Kidney (tissue), 14 donors: ENCODE data around the gene AQP3. TPM values are rescaled to one million over a fixed set of nuclear protein-coding genes. Genes with fewer than 3 reads are reported as not detected.
A peak's percentile ranks its signal among the peaks of the same experiment; 100 is the strongest.

Source experiments
- DNase-seq, 5 donors: peaks; one replicate each; pipeline ENCODE4 v3.0.0-alpha.2; 2013 to 2020
- FAIRE-seq: peaks from 2 replicates; lab custom pipeline; 2012; peaks lifted over from hg19 to GRCh38; lab: Jason Lieb, UNC
- H3K27ac ChIP-seq, 2 donors: one replicate each; pipeline ENCODE4 v1.7.0; 2013; ENCODE audit warnings: low read depth in 2 of 2, low read length in 2 of 2, inconsistent platforms in 1 of 2
- H3K27me3 ChIP-seq: one replicate; pipeline ENCODE4 v1.7.1; 2013; ENCODE audit warnings: low read length, inconsistent platforms; ENCODE audit not compliant: control insufficient read depth, insufficient read depth
- H3K36me3 ChIP-seq, 3 donors: one replicate each; pipeline versions ENCODE4 v1.7.0 to v1.7.1; 2013; ENCODE audit warnings: low read length in 3 of 3, control low read depth in 1 of 3, inconsistent platforms in 1 of 3; ENCODE audit not compliant: insufficient read depth in 3 of 3, control insufficient read depth in 2 of 3
- H3K4me1 ChIP-seq, 3 donors: one replicate each; pipeline versions ENCODE4 v1.7.0 to v1.7.1; 2013; ENCODE audit warnings: low read length in 3 of 3, inconsistent platforms in 1 of 3, low read depth in 1 of 3; ENCODE audit not compliant: control insufficient read depth in 2 of 3, insufficient read depth in 2 of 3
- H3K4me3 ChIP-seq, 3 donors: one replicate each; pipeline versions ENCODE4 v1.7.0 to v1.8.1; 2013; ENCODE audit warnings: low read length in 3 of 3, control low read depth in 1 of 3, inconsistent platforms in 1 of 3
- H3K9ac ChIP-seq, 3 donors: one replicate each; pipeline versions ENCODE4 v1.7.0 to v1.7.1; 2013; ENCODE audit warnings: low read length in 3 of 3, control low read depth in 1 of 3, inconsistent platforms in 1 of 3
- H3K9me3 ChIP-seq, 3 donors: one replicate each; pipeline versions ENCODE4 v1.7.0 to v1.7.1; 2013; ENCODE audit warnings: low read length in 3 of 3, control low read depth in 1 of 3, inconsistent platforms in 1 of 3; ENCODE audit not compliant: control insufficient read depth in 2 of 3, insufficient read depth in 1 of 3
- intact Hi-C: fragments of 100-400 bp; cut with DNase I; formaldehyde crosslinking; loops from one replicate; pipeline ENCODE4 v1.11.1; 2022
- polyA plus RNA-seq: library from polyadenylated mRNA; stranded (reverse); fragments of 350-450 nt; fragmentation: Illumina TruSeq; extraction: RNeasy Lipid Tissue Mini Kit (QIAGEN cat#74804); gene quantifications from one replicate; pipeline ENCODE4 v1.2.3, GENCODE V29; 2014; ENCODE audit warnings: low read depth, low replicate concordance; ENCODE audit not compliant: insufficient read depth
- total RNA-seq: library from RNA; stranded (reverse); fragmentation: NEBNext Ultra II Directional; extraction: Animal tissue kit (Norgen Biotek cat#: 25700); gene quantifications from one replicate; pipeline ENCODE4 v1.2.1, GENCODE V29; 2021
- TF ChIP-seq, protein P1 (sequence below): IDR thresholded peaks from 3 replicates; pipeline ENCODE4 v1.5.1; 2012; ENCODE audit warnings: mild to moderate bottlenecking, moderate library complexity, borderline replicate concordance; ENCODE audit not compliant: insufficient read depth; ENCODE audit errors: extremely low read depth
- donor health status: control.
- donor health status: control.
- donor health status: control.
- donor health status: control.
- donor health status: control.
- donor health status: DM: yes; HTN: yes; CAD: no.
- donor health status: Normal renal cell carcinoma (clear cell type).

AQP3 gene
- total and polyA plus RNA-seq, 2 donors from 2014 or later = 135 to 401 TPM

DNA sequence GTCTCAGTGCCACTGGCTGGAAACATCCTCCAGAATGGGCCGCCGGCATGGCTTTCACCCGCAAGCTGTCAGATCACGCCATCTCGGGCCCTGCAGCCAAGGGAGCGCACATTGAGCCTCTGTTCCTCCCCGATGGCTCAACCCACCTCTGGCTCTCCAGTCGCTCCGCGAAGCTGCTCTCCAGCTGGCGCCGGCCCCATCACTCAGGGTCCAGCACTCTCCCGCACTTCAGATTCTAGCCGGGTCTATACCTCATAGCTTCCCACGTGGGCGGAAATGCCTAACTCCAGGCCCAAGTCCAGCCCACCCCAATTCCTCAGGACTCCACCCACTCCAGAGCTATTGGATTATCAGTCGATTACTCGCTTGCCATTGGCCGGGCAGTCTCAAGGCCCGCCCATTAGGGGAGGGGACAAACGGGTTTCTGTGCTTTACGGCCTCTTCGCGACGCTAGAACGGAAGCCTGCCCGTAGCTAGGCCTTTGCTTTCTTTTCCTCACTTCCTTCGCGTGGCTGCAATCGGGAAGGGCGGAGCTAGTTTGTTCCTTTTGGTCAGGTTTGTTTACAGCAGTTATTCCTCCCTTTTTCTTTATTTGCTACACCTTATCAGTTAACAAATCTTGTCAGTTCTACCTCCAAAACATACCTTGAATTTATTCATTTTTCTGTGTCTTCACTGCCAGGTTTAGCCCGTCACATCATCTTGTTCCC, 26.4 kb upstream of the AQP3 start, which contains the start of gene NOL6:
NOL6 (minus strand) TSS at position 282 of the 710 bp plus-strand sequence; CDS start at position 200, 82 bp downstream.
- no peaks in the 10 kb centered on the region for H3K9me3 ChIP-seq
- peak within 1 kb of the TSS in 1 of 2 donors; percentile 80 for H3K27ac ChIP-seq
- H3K4me1 ChIP-seq = peaks cover 0 to 7% (median 4%) of the 10 kb centered on the region in 3 donors
- FAIRE-seq (peak; percentile 99), DNase-seq (peak; percentile 98 to 100 (median 99))
- peak within 1 kb of the TSS; percentile 74 to 90 (median 78) for H3K9ac ChIP-seq
- no peaks in the 10 kb centered on the region for H3K27me3 ChIP-seq
- TF ChIP-seq, protein P1, sequence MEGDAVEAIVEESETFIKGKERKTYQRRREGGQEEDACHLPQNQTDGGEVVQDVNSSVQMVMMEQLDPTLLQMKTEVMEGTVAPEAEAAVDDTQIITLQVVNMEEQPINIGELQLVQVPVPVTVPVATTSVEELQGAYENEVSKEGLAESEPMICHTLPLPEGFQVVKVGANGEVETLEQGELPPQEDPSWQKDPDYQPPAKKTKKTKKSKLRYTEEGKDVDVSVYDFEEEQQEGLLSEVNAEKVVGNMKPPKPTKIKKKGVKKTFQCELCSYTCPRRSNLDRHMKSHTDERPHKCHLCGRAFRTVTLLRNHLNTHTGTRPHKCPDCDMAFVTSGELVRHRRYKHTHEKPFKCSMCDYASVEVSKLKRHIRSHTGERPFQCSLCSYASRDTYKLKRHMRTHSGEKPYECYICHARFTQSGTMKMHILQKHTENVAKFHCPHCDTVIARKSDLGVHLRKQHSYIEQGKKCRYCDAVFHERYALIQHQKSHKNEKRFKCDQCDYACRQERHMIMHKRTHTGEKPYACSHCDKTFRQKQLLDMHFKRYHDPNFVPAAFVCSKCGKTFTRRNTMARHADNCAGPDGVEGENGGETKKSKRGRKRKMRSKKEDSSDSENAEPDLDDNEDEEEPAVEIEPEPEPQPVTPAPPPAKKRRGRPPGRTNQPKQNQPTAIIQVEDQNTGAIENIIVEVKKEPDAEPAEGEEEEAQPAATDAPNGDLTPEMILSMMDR = no peak
- H3K36me3 ChIP-seq = peaks cover 2 to 21% (median 18%) of the 10 kb centered on the region in 3 donors
- intact Hi-C loops = no loop called here
- peak within 1 kb of the TSS; percentile 94 to 99 (median 96) for H3K4me3 ChIP-seq

DNA sequence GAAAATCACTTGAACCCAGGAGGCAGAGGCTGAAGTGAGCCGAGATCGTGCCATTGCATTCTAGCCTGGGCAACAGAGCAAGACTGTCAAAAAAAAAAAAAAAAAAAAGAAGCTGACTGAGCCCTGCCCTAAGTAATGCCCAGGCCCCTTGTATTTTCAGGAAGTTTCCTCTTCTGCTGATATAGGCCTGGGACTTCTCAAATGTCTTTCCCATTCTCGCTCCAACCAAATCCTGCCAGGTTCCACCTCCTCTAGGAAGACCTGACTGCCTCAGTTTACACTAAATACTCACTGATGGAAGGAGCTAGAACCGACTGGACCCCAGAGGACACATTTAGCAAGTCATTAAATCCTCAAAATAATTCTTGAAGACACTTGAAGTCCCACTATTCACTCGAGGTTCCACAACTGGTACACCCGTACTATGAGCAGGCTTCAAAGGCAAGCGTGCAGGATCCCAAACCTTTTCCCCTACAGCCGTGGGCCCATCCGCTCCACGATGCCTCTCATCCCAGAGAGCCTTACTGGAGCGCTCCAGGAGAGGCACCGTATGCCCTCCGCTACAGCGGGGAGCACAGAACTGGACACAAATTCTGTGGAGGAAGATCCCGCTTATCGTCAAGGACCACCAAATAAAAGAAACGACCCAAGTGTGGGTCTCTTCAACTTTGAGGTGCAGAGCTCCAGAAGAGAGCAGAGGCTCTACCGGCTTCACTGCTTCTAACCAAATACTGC, 25.7 kb upstream of the AQP3 start:
- Histone ChIP-seq H3K9ac (peak overlapping the region; percentile 66 to 86 (median 74)), H3K4me3 (peak overlapping the region; percentile 93 to 99 (median 94)), H3K4me1 (peaks cover 0 to 7% (median 4%) of the 10 kb centered on the region in 3 donors), H3K9me3 (no peaks in the 10 kb centered on the region), H3K36me3 (peaks cover 4 to 29% (median 26%) of the 10 kb centered on the region in 3 donors), H3K27ac (no peak overlapping the region), H3K27me3 (no peaks in the 10 kb centered on the region)
- intact Hi-C loops = no loop called here
- TF ChIP-seq, protein P1 = no peak
- DNase-seq = peak in 1 of 5 donors; percentile 39
- no peak for FAIRE-seq

DNA sequence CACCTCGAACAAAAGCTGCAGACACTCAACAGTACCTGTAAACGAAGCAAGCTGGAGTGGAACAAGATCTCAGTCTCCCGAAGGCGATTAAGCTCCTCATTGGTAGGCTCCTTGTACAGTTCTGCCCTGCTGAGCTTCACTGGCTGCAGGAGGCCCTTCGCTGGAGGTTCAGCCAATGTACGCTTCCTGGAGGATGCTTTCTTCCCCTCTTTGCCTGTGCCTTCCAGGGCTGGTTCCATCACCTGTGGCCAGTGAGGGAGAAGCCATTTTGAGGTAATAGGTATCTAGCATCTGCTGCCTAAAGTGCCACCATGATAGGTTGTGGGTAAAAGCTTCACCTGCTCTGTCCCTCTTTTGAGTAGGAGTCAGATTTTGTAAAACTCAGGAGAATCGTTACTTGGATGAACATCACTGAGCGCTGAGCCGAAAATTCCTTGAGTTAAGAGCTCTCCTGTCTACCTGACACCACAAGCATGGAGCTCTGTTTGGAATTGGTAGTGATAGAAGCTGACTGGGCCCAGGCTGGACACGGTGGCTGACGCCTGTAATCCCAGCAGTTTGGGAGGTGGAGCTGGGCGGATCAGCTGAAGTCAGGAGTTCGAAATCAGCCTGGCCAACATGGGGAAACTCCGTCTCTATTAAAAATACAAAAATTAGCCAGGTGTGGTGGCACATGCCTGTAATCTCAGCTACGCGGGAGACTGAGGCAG, 24.9 kb upstream of the AQP3 start:
- Histone ChIP-seq H3K4me3 (peak overlapping the region in 1 of 3 donors; percentile 99), H3K9me3 (no peaks in the 10 kb centered on the region), H3K27me3 (no peaks in the 10 kb centered on the region), H3K27ac (no peak overlapping the region), H3K36me3 (peaks cover 5 to 35% (median 31%) of the 10 kb centered on the region in 3 donors), H3K9ac (no peak overlapping the region), H3K4me1 (peaks cover 0 to 7% (median 4%) of the 10 kb centered on the region in 3 donors)
- peak in 1 of 5 donors; percentile 31 for DNase-seq
- TF ChIP-seq, protein P1 = no peak
- FAIRE-seq = no peak
- intact Hi-C loops = no loop called here
